ENCODE results near the gene ZNF618.

Gene ZNF618

GRCh38 chr9:113876151-113876992 is at the start of gene ZNF618:
ZNF618 (plus strand) TSS chr9:113876309; CDS start chr9:113876381, 72 bp downstream.
- DNase-seq = no peak

GRCh38 chr9:113828221-113828620 is 47.9 kb upstream of the ZNF618 start:
- no peak for DNase-seq

GRCh38 chr9:113837334-113837733 is 38.8 kb upstream of the ZNF618 start:
- no peak for DNase-seq

GRCh38 chr9:113842086-113842485 is 34.0 kb upstream of the ZNF618 start:
- DNase-seq = no peak

GRCh38 chr9:113844466-113844865 is 31.6 kb upstream of the ZNF618 start:
- DNase-seq = no peak

GRCh38 chr9:113851359-113851758 is 24.8 kb upstream of the ZNF618 start:
- no peak for DNase-seq

GRCh38 chr9:113851873-113852272 is 24.2 kb upstream of the ZNF618 start:
- DNase-seq = no peak

- peak; percentile 36 for DNase-seq
Observed at GRCh38 chr9:113853333-113853732, 22.8 kb upstream of the ZNF618 start.

GRCh38 chr9:113854310-113854709 is 21.8 kb upstream of the ZNF618 start:
- peak; percentile 60 for DNase-seq

- no peak for DNase-seq
Observed at GRCh38 chr9:113857875-113858274, 18.2 kb upstream of the ZNF618 start.

- no peak for DNase-seq
Observed at GRCh38 chr9:113858282-113858681, 17.8 kb upstream of the ZNF618 start.

GRCh38 chr9:113863345-113863744 is 12.8 kb upstream of the ZNF618 start:
- DNase-seq = no peak

GRCh38 chr9:113868501-113868900 is 7.6 kb upstream of the ZNF618 start:
- DNase-seq = no peak

- DNase-seq = no peak
Observed at GRCh38 chr9:113872485-113873143, 3.5 kb upstream of the ZNF618 start.

GRCh38 chr9:113873446-113873845 is 2.7 kb upstream of the ZNF618 start:
- DNase-seq = no peak

- no peak for DNase-seq
Observed at GRCh38 chr9:113873926-113874325, 2.2 kb upstream of the ZNF618 start.

- DNase-seq = no peak
Observed at GRCh38 chr9:113875459-113876150, 504 bp upstream of the ZNF618 start.

GRCh38 chr9:113876993-113877368 is 872 bp downstream of the ZNF618 start:
- DNase-seq = no peak

GRCh38 chr9:113879318-113879717 is 3.2 kb downstream of the ZNF618 start:
- DNase-seq = no peak

GRCh38 chr9:113879911-113880310 is 3.8 kb downstream of the ZNF618 start:
- no peak for DNase-seq

GRCh38 chr9:113882181-113882580 is 6.1 kb downstream of the ZNF618 start:
- no peak for DNase-seq

- no peak for DNase-seq
Observed at GRCh38 chr9:113882636-113883164, 6.6 kb downstream of the ZNF618 start.
